HUES6 (cell line): ENCODE results near the gene USP25.

Experiments used
- H3K27ac ChIP-seq: 2 replicates; pipeline ENCODE4 v1.7.0; 2013; ENCODE audit warnings: low read depth, mild to moderate bottlenecking, low read length, inconsistent platforms
- H3K27me3 ChIP-seq: 2 replicates; pipeline ENCODE4 v1.6.1; 2013; ENCODE audit warnings: low read length; ENCODE audit not compliant: control insufficient read depth, insufficient read depth
- H3K36me3 ChIP-seq: 2 replicates; pipeline ENCODE4 v1.6.1; 2013; ENCODE audit warnings: low read length; ENCODE audit not compliant: control insufficient read depth, insufficient read depth
- H3K4me1 ChIP-seq: 2 replicates; pipeline ENCODE4 v1.6.1; 2013; ENCODE audit warnings: low read length; ENCODE audit not compliant: control insufficient read depth, insufficient read depth
- H3K4me3 ChIP-seq: 2 replicates; pipeline ENCODE4 v1.5.1; 2013; ENCODE audit warnings: low read depth, low read length
- H3K9ac ChIP-seq: one replicate; pipeline ENCODE4 v1.6.1; 2013; ENCODE audit warnings: mild to moderate bottlenecking, low read length
- H3K9me3 ChIP-seq: 2 replicates; pipeline ENCODE4 v1.6.1; 2013; ENCODE audit warnings: low read depth, low read length; ENCODE audit not compliant: control insufficient read depth, insufficient read depth

USP25 gene

DNA sequence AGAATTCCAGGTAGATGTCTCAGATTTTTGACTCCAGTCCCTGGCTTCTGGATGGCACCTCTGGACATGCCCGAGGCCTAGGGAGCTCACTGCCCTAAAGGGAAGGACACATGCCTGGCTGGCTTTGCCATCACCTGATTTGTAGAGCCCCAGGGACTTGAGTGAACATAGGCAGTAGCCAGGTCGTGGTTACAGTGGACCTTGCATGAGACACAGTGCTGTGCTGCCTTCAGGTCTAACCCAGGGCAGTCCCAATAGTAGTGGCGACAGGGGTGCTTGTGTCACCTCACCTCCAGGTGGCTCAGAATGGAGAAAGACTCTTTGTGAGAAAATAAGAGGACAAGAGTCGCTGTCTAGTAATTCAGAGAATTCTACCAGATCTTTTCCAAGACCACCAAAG is 166.7 kb downstream of the USP25 start:
- Histone ChIP-seq H3K27me3 (no peaks in the 10 kb centered on the region), H3K4me1 (no peaks in the 10 kb centered on the region), H3K9me3 (peaks cover 22% of the 10 kb centered on the region)

GRCh38 chr21:15904389-15904788 is 174.6 kb downstream of the USP25 start:
- no peak overlapping the region for H3K27ac ChIP-seq
- no peaks in the 10 kb centered on the region for H3K36me3 ChIP-seq
- no peaks in the 10 kb centered on the region for H3K4me1 ChIP-seq
- no peak overlapping the region for H3K4me3 ChIP-seq
- H3K9me3 ChIP-seq, result peaks cover 20% of the 10 kb centered on the region; the same call in 1 of the 2 replicates
- H3K9ac ChIP-seq, result no peak overlapping the region
- H3K27me3 ChIP-seq, result no peaks in the 10 kb centered on the region

More for the DNA sequence above, 166.7 kb downstream of the USP25 start:
- H3K9ac ChIP-seq, result no peak overlapping the region
- H3K36me3 ChIP-seq, result no peaks in the 10 kb centered on the region
- H3K4me3 ChIP-seq, result no peak overlapping the region
- H3K27ac ChIP-seq, result no peak overlapping the region

DNA sequence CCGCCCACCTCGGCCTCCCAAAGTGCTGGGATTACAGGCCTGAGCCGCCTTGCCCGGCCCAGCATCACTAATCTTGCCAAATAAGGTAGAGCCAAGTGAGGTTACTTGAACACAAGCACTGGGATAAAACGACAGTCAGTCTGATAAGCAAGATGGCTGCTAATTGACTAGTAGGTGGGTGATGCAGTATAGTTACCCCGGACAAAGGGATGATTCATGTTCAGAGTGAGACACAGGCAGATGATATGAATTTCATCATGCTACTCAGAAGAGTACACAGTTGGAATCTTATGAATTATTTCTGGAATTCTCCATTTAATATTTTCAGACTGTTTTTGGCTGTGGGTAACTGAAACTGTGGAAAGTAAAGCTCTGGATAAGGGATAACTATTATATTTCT is 178.4 kb downstream of the USP25 start:
- H3K27me3 ChIP-seq, result no peaks in the 10 kb centered on the region
- no peak overlapping the region for H3K27ac ChIP-seq
- no peaks in the 10 kb centered on the region for H3K36me3 ChIP-seq
- no peak overlapping the region for H3K4me3 ChIP-seq
- H3K9ac ChIP-seq, result no peak overlapping the region
- peaks cover 13% of the 10 kb centered on the region; the same call in 1 of the 2 replicates for H3K9me3 ChIP-seq
- no peaks in the 10 kb centered on the region for H3K4me1 ChIP-seq

- H3K27me3 ChIP-seq, result no peaks in the 10 kb centered on the region
- no peak overlapping the region for H3K9ac ChIP-seq
- no peak overlapping the region for H3K27ac ChIP-seq
- no peaks in the 10 kb centered on the region for H3K4me1 ChIP-seq
- H3K36me3 ChIP-seq, result no peaks in the 10 kb centered on the region
- H3K4me3 ChIP-seq, result no peak overlapping the region
- peaks cover 4% of the 10 kb centered on the region; the same call in 1 of the 2 replicates for H3K9me3 ChIP-seq
Observed at GRCh38 chr21:15928196-15928595, 198.4 kb downstream of the USP25 start.

DNA sequence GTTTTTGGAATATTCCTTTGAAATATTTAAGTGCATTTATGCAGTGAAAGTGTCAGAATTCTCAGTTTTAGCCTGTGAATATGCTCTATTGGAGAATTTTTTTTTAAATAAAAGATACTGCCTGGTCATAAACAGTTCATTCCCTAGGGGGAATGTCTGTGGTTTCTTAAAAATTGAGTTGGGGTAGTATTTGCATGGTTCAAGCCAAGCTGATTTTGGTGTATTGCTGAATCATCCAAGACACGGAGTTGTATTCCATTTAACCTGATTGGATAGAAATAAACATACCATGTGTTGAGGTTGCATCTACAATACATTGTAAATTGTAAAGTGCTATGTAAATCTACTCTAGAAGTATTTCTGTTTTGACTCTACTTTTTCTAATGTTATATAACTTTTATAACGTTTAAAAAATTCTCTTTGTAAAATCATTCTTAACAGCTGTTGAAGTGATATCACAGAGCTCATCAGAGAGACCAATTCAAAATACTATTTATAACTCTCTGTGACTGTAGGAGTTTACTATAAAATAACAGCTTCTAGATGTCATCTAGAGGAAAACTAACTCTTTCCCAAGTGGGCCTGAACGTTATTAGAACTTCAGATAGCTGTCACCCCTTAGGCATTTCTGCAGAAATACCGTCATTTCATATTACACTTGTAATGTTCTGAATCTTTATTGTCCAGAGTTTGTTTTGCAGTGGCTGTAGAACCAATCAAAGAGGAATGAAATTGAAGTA is 199.1 kb downstream of the USP25 start:
- Histone ChIP-seq H3K4me3 (no peak overlapping the region), H3K9me3 (peaks cover 4% of the 10 kb centered on the region; the same call in 1 of the 2 replicates)

DNA sequence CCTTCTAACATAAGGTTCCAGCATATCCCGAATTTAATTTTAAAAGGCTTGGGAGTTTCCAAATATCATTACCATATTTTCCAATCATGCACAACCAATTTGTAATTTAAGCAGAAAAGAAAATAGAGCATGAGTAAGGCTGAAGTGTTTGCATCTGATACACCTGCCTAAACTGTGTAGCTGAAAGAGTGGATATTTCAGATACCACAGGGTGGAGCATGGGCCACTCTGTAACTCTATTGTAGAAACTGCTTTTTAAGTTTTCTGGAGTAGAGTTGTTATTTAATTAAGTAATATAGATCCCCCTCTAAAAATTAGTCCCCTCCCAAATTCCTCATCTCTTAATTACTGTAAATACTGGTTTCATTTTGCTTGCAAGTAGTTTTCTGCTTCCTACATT is 199.8 kb downstream of the USP25 start:
- Histone ChIP-seq H3K9ac (no peak overlapping the region), H3K27ac (no peak overlapping the region), H3K4me1 (no peaks in the 10 kb centered on the region), H3K4me3 (no peak overlapping the region), H3K36me3 (no peaks in the 10 kb centered on the region), H3K9me3 (peaks cover 4% of the 10 kb centered on the region; the same call in 1 of the 2 replicates), H3K27me3 (no peaks in the 10 kb centered on the region)

More for the DNA sequence above, 199.1 kb downstream of the USP25 start:
- H3K27ac ChIP-seq, result no peak overlapping the region
- no peak overlapping the region for H3K9ac ChIP-seq
- no peaks in the 10 kb centered on the region for H3K27me3 ChIP-seq
- H3K4me1 ChIP-seq, result no peaks in the 10 kb centered on the region
- H3K36me3 ChIP-seq, result no peaks in the 10 kb centered on the region
